Fibroblast of the aortic adventitia (primary cell): ENCODE data around the gene COQ10B. TPM values are rescaled to one million over a fixed set of nuclear protein-coding genes. Genes with fewer than 3 reads are reported as not detected.
"Not testable (repeated sequence)": the region's sequence is repeated elsewhere in the genome, so short reads cannot be mapped to it uniquely, and the experiment has no call there.

ENCODE experiments used
- DNase-seq: peaks from one replicate; pipeline ENCODE4 v3.0.0-alpha.2; 2010; ENCODE audit warnings: low read depth
- H3K4me3 ChIP-seq: 2 replicates; pipeline ENCODE4 v1.5.1; 2011; ENCODE audit warnings: low read depth, mild to moderate bottlenecking, control low read depth, low read length, moderate library complexity
- CTCF ChIP-seq: IDR thresholded peaks from 2 replicates; pipeline ENCODE4 v1.5.1; 2011; ENCODE audit warnings: mild to moderate bottlenecking, low read length, control low read depth, inconsistent platforms; ENCODE audit not compliant: insufficient read depth
- total RNA-seq: library from RNA; depleted of rRNA; stranded (reverse); fragments of >200 nt; gene quantifications from 2 replicates; pipeline ENCODE4 v1.2.3, GENCODE V29; 2012; ENCODE audit warnings: low replicate concordance

COQ10B gene
- total RNA-seq, 1 donor: 56.6 TPM

- no peak overlapping the region for H3K4me3 ChIP-seq
- TF ChIP-seq CTCF: no peak
- DNase-seq: peak; percentile 60
These were observed 7.7 kb downstream of the COQ10B start for GRCh38 chr2:197461057-197461456.

GRCh38 chr2:197464175-197464574 lies 10.8 kb downstream of the COQ10B start:
- TF ChIP-seq CTCF: no peak
- peak; percentile 33 for DNase-seq
- H3K4me3 ChIP-seq: no peak overlapping the region

GRCh38 chr2:197472166-197472565 lies 18.8 kb downstream of the COQ10B start:
- TF ChIP-seq CTCF: no peak
- DNase-seq: no peak
- no peak overlapping the region for H3K4me3 ChIP-seq

GRCh38 chr2:197477797-197478196 lies 24.4 kb downstream of the COQ10B start:
- no peak for DNase-seq
- no peak for TF ChIP-seq CTCF

GRCh38 chr2:197480165-197481036 lies 27.0 kb downstream of the COQ10B start:
- no peak overlapping the region for H3K4me3 ChIP-seq
- no peak for TF ChIP-seq CTCF
- no peak for DNase-seq

More at GRCh38 chr2:197477797-197478196, 24.4 kb downstream of the COQ10B start:
- no peak overlapping the region for H3K4me3 ChIP-seq

- not testable (repeated sequence) for H3K4me3 ChIP-seq, DNase-seq
These were observed 30.9 kb downstream of the COQ10B start for GRCh38 chr2:197484248-197484647.

- H3K4me3 ChIP-seq: no peak overlapping the region
- no peak for DNase-seq
- no peak for TF ChIP-seq CTCF
These were observed 32.8 kb downstream of the COQ10B start for GRCh38 chr2:197486175-197486574.
